Right lobe of liver (tissue), 6 donors: ENCODE data around the gene CDKL5. TPM values are rescaled to one million over a fixed set of nuclear protein-coding genes. Genes with fewer than 3 reads are reported as not detected.

Experiments used
- ATAC-seq, 4 donors: fragments of 200-7000 bp; cut with Tn5 transposase; one replicate each; pipeline ENCODE4 v1.9.1; 2020; ENCODE audit warnings: mild to moderate bottlenecking in 4 of 4, moderate library complexity in 4 of 4
- DNase-seq, 3 donors: peaks; one replicate each; pipeline ENCODE4 v3.0.0-alpha.2; 2020
- H3K27ac ChIP-seq, 3 donors: fragments of 200-600 bp; one replicate each; pipeline ENCODE4 v1.8.0; 2022
- H3K27me3 ChIP-seq, 2 donors: fragments of 200-600 bp; one replicate each; pipeline ENCODE4 v1.8.0; 2022
- H3K36me3 ChIP-seq, 4 donors: fragments of 200-600 bp; sonication (generic) in 1 of 4; one replicate each; pipeline versions ENCODE4 v1.5.1 to v1.8.0; 2017 to 2022; ENCODE audit warnings: control low read depth in 1 of 4
- H3K4me1 ChIP-seq, 4 donors: fragments of 200-600 bp; sonication (generic) in 1 of 4; one replicate each; pipeline versions ENCODE4 v1.5.1 to v1.8.0; 2017 to 2022; ENCODE audit warnings: control low read depth in 1 of 4
- H3K4me3 ChIP-seq, 3 donors: fragments of 200-600 bp; one replicate each; pipeline ENCODE4 v1.8.0; 2022
- H3K9me3 ChIP-seq, 4 donors: fragments of 200-600 bp; sonication (generic) in 1 of 4; one replicate each; pipeline versions ENCODE4 v1.5.1 to v1.8.0; 2017 to 2022; ENCODE audit warnings: control low read depth in 1 of 4
- CTCF ChIP-seq, 4 donors: fragments of 200-600 bp in 3 of 4; fragments of 450-650 bp in 1 of 4; IDR thresholded peaks; one replicate each; pipeline versions ENCODE4 v1.5.1 to v1.8.0; 2016 to 2022; ENCODE audit warnings: antibody characterized with exemption in 4 of 4, mild to moderate bottlenecking in 2 of 4
- POLR2A ChIP-seq: fragments of 450-650 bp; IDR thresholded peaks from one replicate; pipeline ENCODE4 v1.6.1; 2017; ENCODE audit warnings: antibody characterized with exemption, mild to moderate bottlenecking
- WGBS: methylation state at CpG from one replicate; pipeline ENCODE4 v1.1.6; 2018; ENCODE audit warnings: low coverage, low lambda C conversion rate; ENCODE audit not compliant: insufficient coverage; ENCODE audit errors: missing lambda C conversion rate; 5-methylcytosine and 5-hydroxymethylcytosine counted together
- intact Hi-C, 2 donors: fragments of 100-400 bp; cut with DNase I; formaldehyde crosslinking; loops; one replicate each; pipeline versions ENCODE4 v1.11.2 to v1.14.1; 2022
- total RNA-seq, 6 experiments: library from RNA; depleted of rRNA in 2 of 6; stranded (reverse); fragments of >200 nt in 2 of 6; fragmentation: NEBNext Ultra II Directional in 3 of 6; extraction: Animal tissue kit (Norgen Biotek cat#: 25700) in 3 of 6; gene quantifications; one replicate each; pipeline versions ENCODE4 v1.1.0 to v1.2.4, GENCODE V29; 2016 to 2023
- donor health status: DM: no; HTN: yes; CAD: no.
- donor health status: DM: no; HTN: no; CAD: no.
- donor health status: DM: no; HTN: no; CAD: no.
- donor health status: DM: no; HTN: yes; CAD: no.
- donor health status: DM: no; HTN: yes; CAD: no.

CDKL5 gene
- total RNA-seq, 6 experiments from 2014 or later: 1.7 to 3.1 (median 2.4) TPM

DNA sequence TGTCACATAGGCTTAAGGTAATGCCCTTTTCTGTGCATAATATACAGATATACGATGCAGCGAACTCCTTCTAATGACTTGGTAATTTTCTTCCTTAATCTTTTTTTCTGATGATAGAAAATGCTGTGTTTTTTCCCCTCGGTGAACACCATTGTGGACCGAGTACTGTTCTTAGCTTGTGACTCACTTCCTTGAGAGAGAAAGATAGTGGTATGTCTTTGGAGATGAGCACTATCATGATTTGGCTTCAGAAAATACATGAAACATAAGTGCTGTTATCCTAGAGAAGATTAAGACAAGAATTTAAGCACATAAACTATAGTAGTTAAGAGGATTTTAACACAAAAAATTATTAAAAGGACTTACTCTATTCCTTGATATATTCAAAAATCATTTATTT lies 182.6 kb downstream of the CDKL5 start:
- ATAC-seq: no peak
- no peak for DNase-seq
- H3K9me3 ChIP-seq: no peaks in the 10 kb centered on the region
- TF ChIP-seq CTCF (IDR thresholded peaks at IDR 0.05) (no peak), POLR2A (no peak)
- 67% methylated on average over 4 of the region's 4 CpGs for WGBS
- H3K27ac ChIP-seq: no peak overlapping the region
- H3K27me3 ChIP-seq: no peaks in the 10 kb centered on the region
- no peaks in the 10 kb centered on the region for H3K36me3 ChIP-seq
- intact Hi-C loops: no loop called here
- no peaks in the 10 kb centered on the region for H3K4me1 ChIP-seq
- H3K4me3 ChIP-seq: no peak overlapping the region

GRCh38 chrX:18613930-18614639 lies 188.7 kb downstream of the CDKL5 start:
- 68% methylated on average over 3 of the region's 3 CpGs for WGBS
- Histone ChIP-seq H3K27me3 (no peaks in the 10 kb centered on the region), H3K4me1 (no peaks in the 10 kb centered on the region), H3K9me3 (no peaks in the 10 kb centered on the region), H3K36me3 (peaks cover 0 to 3% (median 0%) of the 10 kb centered on the region in 4 donors), H3K4me3 (no peak overlapping the region), H3K27ac (no peak overlapping the region)
- ATAC-seq (no peak), DNase-seq (no peak)
- intact Hi-C loops: no loop called here
- TF ChIP-seq POLR2A (no peak), CTCF (IDR thresholded peaks at IDR 0.05) (no peak)

GRCh38 chrX:18616688-18617406 lies 191.4 kb downstream of the CDKL5 start:
- intact Hi-C loops: no loop called here
- Histone ChIP-seq H3K27ac (no peak overlapping the region), H3K4me3 (no peak overlapping the region), H3K27me3 (no peaks in the 10 kb centered on the region), H3K9me3 (no peaks in the 10 kb centered on the region), H3K4me1 (no peaks in the 10 kb centered on the region), H3K36me3 (peaks cover 0 to 3% (median 0%) of the 10 kb centered on the region in 4 donors)
- WGBS: 61% methylated on average over 8 of the region's 8 CpGs
- TF ChIP-seq POLR2A (no peak), CTCF (IDR thresholded peaks at IDR 0.05) (no peak)
- DNase-seq (no peak), ATAC-seq (no peak)

DNA sequence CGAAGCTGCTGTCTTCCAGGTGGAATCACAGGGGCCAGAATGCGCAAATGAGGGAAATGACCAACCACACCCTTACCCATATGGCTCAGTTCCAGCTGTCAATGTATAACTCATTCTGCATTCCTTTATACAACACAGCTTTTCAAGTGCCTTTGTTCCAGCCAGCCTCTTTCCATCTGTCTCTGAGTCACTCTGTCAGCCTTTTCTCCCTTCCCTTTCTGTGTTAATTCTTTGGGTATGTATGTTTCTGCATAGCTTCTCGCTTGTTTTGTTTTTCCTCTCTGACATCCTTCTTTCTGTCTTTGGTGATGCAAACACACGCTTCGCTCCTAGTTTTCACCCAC lies 192.0 kb downstream of the CDKL5 start:
- intact Hi-C loops: no loop called here
- no peak for TF ChIP-seq CTCF (IDR thresholded peaks at IDR 0.05)
- no peak for TF ChIP-seq POLR2A
- Histone ChIP-seq H3K9me3 (no peaks in the 10 kb centered on the region), H3K4me3 (no peak overlapping the region), H3K27me3 (no peaks in the 10 kb centered on the region), H3K36me3 (peaks cover 0 to 3% (median 0%) of the 10 kb centered on the region in 4 donors), H3K27ac (no peak overlapping the region), H3K4me1 (no peaks in the 10 kb centered on the region)
- ATAC-seq (no peak), DNase-seq (no peak)
- 78% methylated on average over 5 of the region's 5 CpGs for WGBS
